ENCODE data around the gene PIP5K1B. TPM values are rescaled to one million over a fixed set of nuclear protein-coding genes. Genes with fewer than 3 reads are reported as not detected.

The PIP5K1B gene
- total and polyA plus RNA-seq, 2 donors (not counting 1 experiment from before 2014, with no cell fraction given): 11.8 to 24.1 TPM

DNA sequence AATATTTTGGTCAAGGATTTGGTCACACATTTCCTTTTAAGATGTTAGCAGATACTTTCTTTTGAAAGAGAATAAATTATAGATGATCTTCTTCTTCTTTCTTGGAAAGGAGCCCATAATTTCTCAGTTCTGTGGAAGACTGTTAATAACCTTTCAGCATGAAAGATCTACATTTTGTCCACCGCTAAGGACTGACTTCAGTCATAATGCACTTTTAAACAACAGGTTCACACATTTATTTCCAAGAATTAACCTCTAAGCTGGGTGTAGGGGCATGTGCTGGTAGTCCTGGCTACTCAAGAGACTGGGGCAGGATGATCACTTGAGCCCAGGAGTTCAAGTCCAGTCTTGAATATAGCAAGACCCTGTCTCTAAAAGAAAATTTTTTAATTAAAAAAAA is 215.9 kb downstream of the PIP5K1B start:
- H3K27me3 ChIP-seq (replicated peaks in 1 of 4; ENCODE audit: control extremely low read depth in 1 of 4, control insufficient read depth in 3 of 4, insufficient read depth in 4 of 4, low read length in 3 of 4): no peaks in the 10 kb centered on the region
- WGBS (ENCODE audit: insufficient coverage): no CpG with 5 or more reads among the region's 1 CpG
- Mint-ChIP-seq H3K4me3 (no peak overlapping the region), H3K27ac (peak overlapping the region; percentile 51), H3K4me1 (peaks cover 28% of the 10 kb centered on the region), H3K27me3 (no peaks in the 10 kb centered on the region), H3K9me3 (ENCODE audit: insufficient read depth) (no peaks in the 10 kb centered on the region)
- DNase-seq (no peak), ATAC-seq (ENCODE audit: low read depth) (no peak)
- ChIA-PET POLR2A (no interaction called here), CTCF (interaction anchor here (1.6 kb wide), 1 partner anchor 141 kb away, joined by 3 read pairs; a partner anchor contains a TSS)
- H3K27ac ChIP-seq (ENCODE audit: low read length in 2 of 2): no peak overlapping the region
- no peak overlapping the region for H3K9ac ChIP-seq (ENCODE audit: low read length)
- H3K4me1 ChIP-seq (ENCODE audit: control insufficient read depth in 2 of 2, insufficient read depth in 2 of 2, low read length in 2 of 2): peaks cover 12 to 21% of the 10 kb centered on the region in 2 donors
- TF ChIP-seq, protein P1, sequence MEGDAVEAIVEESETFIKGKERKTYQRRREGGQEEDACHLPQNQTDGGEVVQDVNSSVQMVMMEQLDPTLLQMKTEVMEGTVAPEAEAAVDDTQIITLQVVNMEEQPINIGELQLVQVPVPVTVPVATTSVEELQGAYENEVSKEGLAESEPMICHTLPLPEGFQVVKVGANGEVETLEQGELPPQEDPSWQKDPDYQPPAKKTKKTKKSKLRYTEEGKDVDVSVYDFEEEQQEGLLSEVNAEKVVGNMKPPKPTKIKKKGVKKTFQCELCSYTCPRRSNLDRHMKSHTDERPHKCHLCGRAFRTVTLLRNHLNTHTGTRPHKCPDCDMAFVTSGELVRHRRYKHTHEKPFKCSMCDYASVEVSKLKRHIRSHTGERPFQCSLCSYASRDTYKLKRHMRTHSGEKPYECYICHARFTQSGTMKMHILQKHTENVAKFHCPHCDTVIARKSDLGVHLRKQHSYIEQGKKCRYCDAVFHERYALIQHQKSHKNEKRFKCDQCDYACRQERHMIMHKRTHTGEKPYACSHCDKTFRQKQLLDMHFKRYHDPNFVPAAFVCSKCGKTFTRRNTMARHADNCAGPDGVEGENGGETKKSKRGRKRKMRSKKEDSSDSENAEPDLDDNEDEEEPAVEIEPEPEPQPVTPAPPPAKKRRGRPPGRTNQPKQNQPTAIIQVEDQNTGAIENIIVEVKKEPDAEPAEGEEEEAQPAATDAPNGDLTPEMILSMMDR (IDR thresholded peaks at IDR 0.05): no peak
- TF ChIP-seq EZH2 (IDR thresholded peaks at IDR 0.05; ENCODE audit: borderline replicate concordance, insufficient read depth, low read depth, low read length, poor library complexity, severe bottlenecking): no peak
- H3K36me3 ChIP-seq (replicated peaks in 1 of 2; ENCODE audit: control extremely low read depth in 1 of 2, control insufficient read depth in 1 of 2, extremely low read depth in 1 of 2, insufficient read depth in 2 of 2, low read length in 1 of 2): peaks cover 9 to 37% of the 10 kb centered on the region in 2 experiments
- H4K20me1 ChIP-seq (ENCODE audit: control insufficient read depth, insufficient read depth, low read length, poor library complexity, severe bottlenecking): no peaks in the 10 kb centered on the region
- intact Hi-C loops (cut with micrococcal nuclease): loop anchor here (10.0 kb wide), 1 partner anchor 64 kb away; no protein-coding TSS in a partner anchor
- H2AFZ ChIP-seq (ENCODE audit: insufficient read depth, low read depth, low read length, poor library complexity, severe bottlenecking): no peak overlapping the region
- H3K79me2 ChIP-seq (ENCODE audit: control insufficient read depth, insufficient read depth, low read length): no peaks in the 10 kb centered on the region
- no peaks in the 10 kb centered on the region for H3K9me3 ChIP-seq (ENCODE audit: control extremely low read depth in 1 of 3, control insufficient read depth in 2 of 3, insufficient read depth in 1 of 3, low read length in 2 of 3)
- no peak overlapping the region for H3K4me3 ChIP-seq (ENCODE audit: control extremely low read depth in 1 of 5, extremely low read depth in 1 of 5, insufficient read depth in 1 of 5, low read depth in 2 of 5, low read length in 4 of 5)
- H3K4me2 ChIP-seq (replicated peaks; ENCODE audit: low read depth, low read length, poor library complexity, severe bottlenecking): no peak overlapping the region

DNA sequence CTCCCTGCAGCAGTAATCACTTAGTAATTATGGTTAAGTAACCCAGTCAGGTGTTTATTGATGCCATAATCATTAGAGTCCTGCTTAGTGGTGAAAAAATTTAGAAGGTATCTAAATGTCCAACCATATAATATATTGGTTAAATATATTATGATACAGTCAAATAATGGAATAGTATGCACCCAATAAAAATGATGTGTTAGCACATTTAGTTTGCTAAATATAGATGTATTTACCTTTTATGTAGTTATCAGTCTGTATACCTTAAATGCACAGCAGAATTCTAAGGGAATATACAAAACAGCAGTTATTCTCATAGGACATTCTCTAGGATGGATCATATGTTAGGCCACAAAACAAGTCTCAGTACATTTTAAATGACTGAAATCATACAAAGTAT is 218.4 kb downstream of the PIP5K1B start:
- ChIA-PET POLR2A (no interaction called here), CTCF (no interaction called here)
- peaks cover 15% of the 10 kb centered on the region for H3K4me1 Mint-ChIP-seq
- peaks cover 11 to 12% of the 10 kb centered on the region in 2 donors for H3K4me1 ChIP-seq (ENCODE audit: control insufficient read depth in 2 of 2, insufficient read depth in 2 of 2, low read length in 2 of 2)
- no peaks in the 10 kb centered on the region for H3K79me2 ChIP-seq (ENCODE audit: control insufficient read depth, insufficient read depth, low read length)
- no peak overlapping the region for H3K4me3 Mint-ChIP-seq
- H3K27me3 Mint-ChIP-seq: no peaks in the 10 kb centered on the region
- H2AFZ ChIP-seq (ENCODE audit: insufficient read depth, low read depth, low read length, poor library complexity, severe bottlenecking): no peak overlapping the region
- H3K9me3 Mint-ChIP-seq (ENCODE audit: insufficient read depth): no peaks in the 10 kb centered on the region
- no peak for ATAC-seq (ENCODE audit: low read depth)
- DNase-seq: no peak
- H3K4me2 ChIP-seq (replicated peaks; ENCODE audit: low read depth, low read length, poor library complexity, severe bottlenecking): no peak overlapping the region
- H4K20me1 ChIP-seq (ENCODE audit: control insufficient read depth, insufficient read depth, low read length, poor library complexity, severe bottlenecking): no peaks in the 10 kb centered on the region
- H3K36me3 ChIP-seq (replicated peaks in 1 of 2; ENCODE audit: control extremely low read depth in 1 of 2, control insufficient read depth in 1 of 2, extremely low read depth in 1 of 2, insufficient read depth in 2 of 2, low read length in 1 of 2): peaks cover 6 to 32% of the 10 kb centered on the region in 2 experiments
- intact Hi-C loops (cut with micrococcal nuclease): loop anchor here (10.0 kb wide), 1 partner anchor 61 kb away; no protein-coding TSS in a partner anchor
- H3K27ac Mint-ChIP-seq: no peak overlapping the region
- no peak overlapping the region for H3K9ac ChIP-seq (ENCODE audit: low read length)
- TF ChIP-seq, protein P1 (IDR thresholded peaks at IDR 0.05): no peak
- TF ChIP-seq EZH2 (IDR thresholded peaks at IDR 0.05; ENCODE audit: borderline replicate concordance, insufficient read depth, low read depth, low read length, poor library complexity, severe bottlenecking): no peak
- H3K4me3 ChIP-seq (ENCODE audit: control extremely low read depth in 1 of 5, extremely low read depth in 1 of 5, insufficient read depth in 1 of 5, low read depth in 2 of 5, low read length in 4 of 5): no peak overlapping the region
- no peak overlapping the region for H3K27ac ChIP-seq (ENCODE audit: low read length in 2 of 2)
- no peaks in the 10 kb centered on the region for H3K9me3 ChIP-seq (ENCODE audit: control extremely low read depth in 1 of 3, control insufficient read depth in 2 of 3, insufficient read depth in 1 of 3, low read length in 2 of 3)
- H3K27me3 ChIP-seq (replicated peaks in 1 of 4; ENCODE audit: control extremely low read depth in 1 of 4, control insufficient read depth in 3 of 4, insufficient read depth in 4 of 4, low read length in 3 of 4): no peaks in the 10 kb centered on the region

Data from B cell (primary cell).